Endothelial cell (in vitro differentiated cells): ENCODE measurements around the gene ZNF627. TPM values are rescaled to one million over a fixed set of nuclear protein-coding genes. Genes with fewer than 3 reads are reported as not detected.
A peak's percentile ranks its signal among the peaks of the same experiment; 100 is the strongest.

ENCODE experiments used
- DNase-seq: peaks from one replicate; pipeline ENCODE4 v3.0.0; 2021; ENCODE audit warnings: low spot score
- H3K27ac Mint-ChIP-seq: one replicate; pipeline ENCODE4 v1.8.0; 2021; ENCODE audit warnings: mixed read lengths, inconsistent platforms; ENCODE audit not compliant: unreplicated experiment
- H3K27me3 Mint-ChIP-seq: one replicate; pipeline ENCODE4 v1.8.0; 2021; ENCODE audit warnings: mild to moderate bottlenecking, moderate library complexity, mixed read lengths, inconsistent platforms; ENCODE audit not compliant: unreplicated experiment
- H3K36me3 Mint-ChIP-seq: one replicate; pipeline ENCODE4 v1.8.0; 2021; ENCODE audit warnings: mild to moderate bottlenecking, low read depth, mixed read lengths, inconsistent platforms; ENCODE audit not compliant: unreplicated experiment
- H3K4me1 Mint-ChIP-seq: one replicate; pipeline ENCODE4 v1.8.0; 2021; ENCODE audit warnings: mild to moderate bottlenecking, mixed read lengths, inconsistent platforms; ENCODE audit not compliant: unreplicated experiment
- H3K4me3 Mint-ChIP-seq: one replicate; pipeline ENCODE4 v1.8.0; 2021; ENCODE audit warnings: mild to moderate bottlenecking, mixed read lengths, inconsistent platforms; ENCODE audit not compliant: unreplicated experiment
- H3K9me3 Mint-ChIP-seq: one replicate; pipeline ENCODE4 v1.8.0; 2021; ENCODE audit warnings: mixed read lengths, inconsistent platforms; ENCODE audit not compliant: unreplicated experiment
- CTCF ChIP-seq: fragments of 200-600 bp; sonication (generic); IDR thresholded peaks from one replicate; pipeline ENCODE4 v1.5.0; 2021; ENCODE audit warnings: antibody characterized with exemption; ENCODE audit not compliant: unreplicated experiment
- long read RNA-seq: library from polyadenylated mRNA; unstranded; transcript quantifications from one replicate; pipeline ENCODE4 v2.0.0, GENCODE V29; 2020; ENCODE audit not compliant: unreplicated experiment
- total RNA-seq: library from RNA; stranded (reverse); fragmentation: NEBNext Ultra II Directional; extraction: Animal tissue kit (Norgen Biotek cat#: 25700); gene quantifications from one replicate; pipeline ENCODE4 v1.2.1, GENCODE V29; 2021; ENCODE audit not compliant: unreplicated experiment

ZNF627 gene
- 21.9 TPM for total RNA-seq
- long read RNA-seq, transcript ZNF627-201 (4 exons, 2,840 nt) = major isoform, 16 of 20 reads
- long read RNA-seq, partial matches to known transcripts = 1 of 20 reads
- long read RNA-seq, other reads (novel, unspliced or antisense) = 3 of 20 reads

- Mint-ChIP-seq H3K4me1 (peaks cover 12% of the 10 kb centered on the region), H3K27me3 (peaks cover 6% of the 10 kb centered on the region), H3K9me3 (no peaks in the 10 kb centered on the region), H3K36me3 (peaks cover 15% of the 10 kb centered on the region), H3K27ac (peak within 1 kb of the TSS; percentile 97), H3K4me3 (peak within 1 kb of the TSS; percentile 98)
- DNase-seq = peak; percentile 96
- TF ChIP-seq CTCF = no peak
Measured at GRCh38 chr19:11597202-11598102, at the start of gene ZNF627. Gene ZNF627 (plus strand): TSS chr19:11597483. CDS start chr19:11597628, 145 bp downstream.

- Mint-ChIP-seq H3K4me1 (no peaks in the 10 kb centered on the region), H3K36me3 (peaks cover 6% of the 10 kb centered on the region), H3K27ac (no peak overlapping the region), H3K27me3 (no peaks in the 10 kb centered on the region), H3K9me3 (no peaks in the 10 kb centered on the region), H3K4me3 (no peak overlapping the region)
- DNase-seq = no peak
- TF ChIP-seq CTCF = no peak
Measured at GRCh38 chr19:11547929-11548700, 49.2 kb upstream of the ZNF627 start.

GRCh38 chr19:11549386-11549953, 47.8 kb upstream of the ZNF627 start:
- no peaks in the 10 kb centered on the region for H3K4me1 Mint-ChIP-seq
- DNase-seq = no peak
- no peak overlapping the region for H3K27ac Mint-ChIP-seq
- peaks cover 6% of the 10 kb centered on the region for H3K36me3 Mint-ChIP-seq
- no peak for TF ChIP-seq CTCF
- H3K9me3 Mint-ChIP-seq = no peaks in the 10 kb centered on the region
- no peaks in the 10 kb centered on the region for H3K27me3 Mint-ChIP-seq
- no peak overlapping the region for H3K4me3 Mint-ChIP-seq

- Mint-ChIP-seq H3K27ac (no peak overlapping the region), H3K36me3 (peaks cover 7% of the 10 kb centered on the region), H3K9me3 (no peaks in the 10 kb centered on the region), H3K27me3 (no peaks in the 10 kb centered on the region), H3K4me1 (no peaks in the 10 kb centered on the region), H3K4me3 (peak overlapping the region; percentile 63)
- no peak for TF ChIP-seq CTCF
- no peak for DNase-seq
Measured at GRCh38 chr19:11550265-11550664, 47.0 kb upstream of the ZNF627 start.
